Suprapubic skin (tissue), 3 donors: ENCODE data around the gene PTP4A2.

Experiments
- EP300 ChIP-seq: sonication (generic); formaldehyde crosslinking; IDR thresholded peaks from one replicate; pipeline ENCODE4 v1.6.1; 2017; ENCODE audit warnings: antibody characterized with exemption
- TF ChIP-seq, protein P1 (sequence below), 2 donors: fragments of 200-600 bp in 1 of 2; fragments of 450-650 bp in 1 of 2; sonication (generic) in 1 of 2; IDR thresholded peaks; one replicate each; pipeline ENCODE4 v1.5.1; 2016 to 2019; ENCODE audit warnings: antibody characterized with exemption in 2 of 2, mild to moderate bottlenecking in 1 of 2, moderate library complexity in 1 of 2

DNA sequence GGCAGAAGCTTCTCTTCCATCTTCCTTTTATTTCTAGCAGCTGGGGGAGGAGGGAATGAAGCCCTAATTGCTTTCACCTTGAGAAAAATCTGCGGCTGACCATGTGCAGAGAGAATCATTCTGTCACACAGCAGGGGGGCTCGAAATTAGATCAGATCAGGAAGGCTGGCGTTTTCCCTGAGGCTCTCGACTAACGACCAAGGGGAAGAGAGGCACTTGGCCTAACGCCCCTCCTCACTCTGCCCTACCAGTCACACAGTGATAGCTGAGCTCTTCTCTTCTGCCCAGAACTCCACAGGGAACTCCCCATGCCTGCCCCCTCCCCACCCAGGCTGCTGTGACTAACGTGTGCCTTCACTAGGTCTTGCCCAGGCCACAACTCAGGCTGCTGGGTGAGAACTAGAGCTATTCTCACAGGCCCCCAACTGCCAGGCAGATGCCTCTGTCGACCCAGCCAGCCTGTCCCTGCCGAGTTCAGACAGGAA, 49.0 kb upstream of the PTP4A2 start:
- TF ChIP-seq, protein P1, sequence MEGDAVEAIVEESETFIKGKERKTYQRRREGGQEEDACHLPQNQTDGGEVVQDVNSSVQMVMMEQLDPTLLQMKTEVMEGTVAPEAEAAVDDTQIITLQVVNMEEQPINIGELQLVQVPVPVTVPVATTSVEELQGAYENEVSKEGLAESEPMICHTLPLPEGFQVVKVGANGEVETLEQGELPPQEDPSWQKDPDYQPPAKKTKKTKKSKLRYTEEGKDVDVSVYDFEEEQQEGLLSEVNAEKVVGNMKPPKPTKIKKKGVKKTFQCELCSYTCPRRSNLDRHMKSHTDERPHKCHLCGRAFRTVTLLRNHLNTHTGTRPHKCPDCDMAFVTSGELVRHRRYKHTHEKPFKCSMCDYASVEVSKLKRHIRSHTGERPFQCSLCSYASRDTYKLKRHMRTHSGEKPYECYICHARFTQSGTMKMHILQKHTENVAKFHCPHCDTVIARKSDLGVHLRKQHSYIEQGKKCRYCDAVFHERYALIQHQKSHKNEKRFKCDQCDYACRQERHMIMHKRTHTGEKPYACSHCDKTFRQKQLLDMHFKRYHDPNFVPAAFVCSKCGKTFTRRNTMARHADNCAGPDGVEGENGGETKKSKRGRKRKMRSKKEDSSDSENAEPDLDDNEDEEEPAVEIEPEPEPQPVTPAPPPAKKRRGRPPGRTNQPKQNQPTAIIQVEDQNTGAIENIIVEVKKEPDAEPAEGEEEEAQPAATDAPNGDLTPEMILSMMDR (IDR thresholded peaks at IDR 0.05) = no peak
- TF ChIP-seq EP300 = no peak
